HG03097 (cell line): Measurements from ENCODE around the gene TMEM9.

Experiments
- ATAC-seq: cut with Tn5 transposase; IDR thresholded peaks from one replicate; pipeline ENCODE4 v1.9.1; 2021; ENCODE audit not compliant: unreplicated experiment, low FRiP score

TMEM9 gene

DNA sequence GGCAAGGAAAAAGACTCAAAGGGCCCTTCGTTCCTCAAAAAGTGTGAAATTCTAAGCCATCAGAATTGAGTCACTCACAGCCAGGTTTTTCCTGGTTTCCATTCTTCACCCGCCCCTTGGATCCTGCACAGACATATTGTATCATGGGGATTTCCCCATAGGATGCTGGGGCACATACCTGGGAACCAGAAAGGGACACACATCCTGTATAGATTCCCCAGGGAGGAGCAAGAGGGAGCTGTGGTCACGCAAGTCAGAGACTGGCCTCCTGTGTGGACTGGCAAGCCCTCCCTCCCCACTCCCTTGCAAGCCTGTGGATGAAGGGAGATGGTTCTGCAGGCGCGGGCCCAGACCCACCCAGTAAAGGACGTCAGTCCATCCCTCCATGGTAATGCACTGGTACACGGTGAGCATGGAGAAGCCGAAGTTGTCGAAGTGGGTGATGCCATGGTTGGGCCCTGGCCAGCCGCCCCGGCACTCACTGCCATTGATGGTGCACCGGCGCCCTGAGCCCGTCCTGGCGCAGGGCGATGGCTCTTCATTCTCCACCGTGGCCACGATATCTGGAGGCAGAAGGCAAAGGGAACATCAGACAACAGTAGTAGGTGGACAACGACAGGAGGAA is 65.3 kb downstream of the TMEM9 start:
- no peak for ATAC-seq

DNA sequence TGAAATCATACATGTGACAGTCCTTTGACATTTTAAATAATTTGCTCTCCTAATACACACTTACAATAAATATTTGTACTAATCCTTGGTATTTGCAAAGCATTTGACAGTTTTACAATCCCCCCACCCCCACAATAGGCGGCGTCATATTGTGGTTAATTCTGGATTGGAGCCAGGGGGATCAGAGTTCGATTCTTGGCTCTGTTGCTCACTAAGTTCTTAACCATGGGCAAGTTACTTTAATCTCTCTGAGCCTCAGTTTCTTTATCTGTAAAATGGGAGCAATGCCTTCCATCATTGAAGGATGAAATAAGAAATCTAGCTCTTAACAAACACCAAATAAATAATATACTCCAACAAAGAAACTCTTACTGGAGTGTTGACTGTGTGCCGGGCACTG is 65.9 kb downstream of the TMEM9 start:
- ATAC-seq = no peak

DNA sequence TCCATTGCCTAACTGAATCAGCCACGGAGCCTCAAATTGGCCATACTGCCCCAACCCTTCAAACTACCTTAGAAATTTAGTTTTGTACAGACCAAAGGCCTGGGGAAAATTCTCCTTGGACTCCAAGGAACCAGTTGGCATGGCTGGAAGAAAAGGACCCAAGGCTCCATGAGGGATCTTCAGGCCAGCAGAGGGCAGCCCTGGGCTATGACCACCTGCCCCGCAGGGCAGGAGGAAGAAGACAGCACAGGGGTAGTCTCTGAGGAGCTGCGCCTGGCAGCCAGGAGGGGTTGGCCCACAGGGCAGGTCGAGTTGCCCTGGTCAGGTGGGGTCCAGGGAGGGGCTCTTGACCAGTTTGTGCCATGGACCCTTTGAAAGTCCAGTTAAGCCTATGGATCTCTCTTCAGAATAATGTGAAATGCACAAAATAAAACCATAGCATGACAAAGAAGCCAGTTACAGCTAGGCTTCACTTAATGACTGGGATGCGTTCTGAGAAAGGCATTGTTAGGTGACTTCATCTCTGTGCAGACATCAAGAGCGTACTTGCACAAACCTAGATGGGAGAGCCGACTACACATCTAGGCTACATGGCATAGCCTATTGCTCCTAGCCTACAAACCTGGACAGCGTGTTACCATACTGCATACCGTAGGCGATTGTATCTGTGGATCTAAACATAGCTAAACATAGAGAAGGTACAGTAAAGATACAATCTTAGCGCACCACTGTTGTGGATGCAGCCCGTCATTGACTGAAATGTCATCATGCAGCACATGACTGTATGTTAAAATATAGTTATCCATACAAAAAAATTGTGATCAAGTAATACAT is 68.2 kb downstream of the TMEM9 start:
- no peak for ATAC-seq
